T-cell (primary cell): Measurements from ENCODE around the gene SLC35D2. TPM values are rescaled to one million over a fixed set of nuclear protein-coding genes. Genes with fewer than 3 reads are reported as not detected.
A peak's percentile ranks its signal among the peaks of the same experiment; 100 is the strongest.

ENCODE experiments used
- ATAC-seq, 4 experiments: fragments of 200-7000 bp in 3 of 4; fragments of 150-1000 bp in 1 of 4; cut with Tn5 transposase; replicated peaks in 1 of 4; 1 replicate in 3 of 4; 2 replicates in 1 of 4; pipeline ENCODE4 v1.10.0; 2021; ENCODE audit warnings: moderate library complexity in 3 of 4, mild to moderate bottlenecking in 2 of 4, moderate number of reproducible peaks in 1 of 4
- CTCF ChIA-PET, 2 donors: fragments of 300-600 bp; sonication (Branson Sonifier 250); formaldehyde crosslinking; loops; one replicate each; lab custom pipeline; 2022; ENCODE audit warnings: antibody characterized with exemption in 2 of 2; lab: Charles Lee
- POLR2A ChIA-PET, 2 donors: fragments of 300-600 bp; sonication (Branson Sonifier 250); formaldehyde crosslinking; loops; one replicate each; lab custom pipeline; 2022; ENCODE audit warnings: antibody characterized with exemption in 2 of 2; lab: Charles Lee
- DNase-seq, 35 experiments: peaks; one replicate each; pipeline versions ENCODE4 v3.0.0 to v3.0.0-alpha.2; 2013 to 2023
- H3K27ac ChIP-seq: one replicate; pipeline ENCODE4 v1.5.1; 2013; ENCODE audit warnings: low read length
- H3K27me3 ChIP-seq, 2 experiments: replicated peaks in 1 of 2; 1 replicate in 1 of 2; 2 replicates in 1 of 2; pipeline versions ENCODE4 v1.6.1 to v1.7.0; 2013; ENCODE audit warnings: low read length in 1 of 2, mixed read lengths in 1 of 2; ENCODE audit not compliant: control insufficient read depth in 2 of 2, insufficient read depth in 2 of 2; ENCODE audit errors: extremely low read depth in 1 of 2
- H3K36me3 ChIP-seq, 2 donors: 1 replicate in 1 of 2; 2 replicates in 1 of 2; pipeline versions ENCODE4 v1.6.1 to v1.7.0; 2013; ENCODE audit warnings: low read length in 1 of 2; ENCODE audit not compliant: control insufficient read depth in 2 of 2, insufficient read depth in 1 of 2; ENCODE audit errors: extremely low read depth in 1 of 2
- H3K4me1 ChIP-seq, 2 experiments: 1 replicate in 1 of 2; 2 replicates in 1 of 2; pipeline versions ENCODE4 v1.6.1 to v1.7.0; 2013; ENCODE audit warnings: low read length in 2 of 2, mixed read lengths in 1 of 2; ENCODE audit not compliant: insufficient read depth in 2 of 2, control insufficient read depth in 1 of 2; ENCODE audit errors: extremely low read depth in 1 of 2
- H3K4me3 ChIP-seq, 2 donors: 1 replicate in 1 of 2; 2 replicates in 1 of 2; pipeline versions ENCODE4 v1.5.1 to v1.7.0; 2013; ENCODE audit warnings: mild to moderate bottlenecking in 2 of 2, low read length in 1 of 2, moderate library complexity in 1 of 2; ENCODE audit not compliant: control insufficient read depth in 1 of 2; ENCODE audit errors: extremely low read depth in 1 of 2
- H3K9me3 ChIP-seq: 2 replicates; pipeline ENCODE4 v1.7.0; 2013
- H3K27ac Mint-ChIP-seq, 2 donors: one replicate each; pipeline ENCODE4 v1.8.0; 2020 to 2021; ENCODE audit warnings: mild to moderate bottlenecking in 2 of 2, mixed read lengths in 2 of 2
- H3K27me3 Mint-ChIP-seq, 2 donors: one replicate each; pipeline ENCODE4 v1.8.0; 2021 to 2022; ENCODE audit warnings: mixed read lengths in 2 of 2
- H3K36me3 Mint-ChIP-seq: one replicate; pipeline ENCODE4 v1.8.0; 2021; ENCODE audit warnings: mixed read lengths
- H3K4me1 Mint-ChIP-seq, 3 donors: one replicate each; pipeline ENCODE4 v1.8.0; 2020 to 2022; ENCODE audit warnings: mixed read lengths in 3 of 3, mild to moderate bottlenecking in 1 of 3
- H3K4me3 Mint-ChIP-seq, 3 donors: one replicate each; pipeline ENCODE4 v1.8.0; 2020 to 2022; ENCODE audit warnings: mild to moderate bottlenecking in 3 of 3, mixed read lengths in 3 of 3, moderate library complexity in 3 of 3
- H3K9me3 Mint-ChIP-seq, 3 donors: one replicate each; pipeline ENCODE4 v1.8.0; 2020 to 2022; ENCODE audit warnings: mixed read lengths in 3 of 3
- WGBS: methylation state at CpG from one replicate; pipeline ENCODE4 v1.1.5; 2013; ENCODE audit warnings: missing lambda C conversion rate; ENCODE audit not compliant: insufficient coverage; 5-methylcytosine and 5-hydroxymethylcytosine counted together
- total RNA-seq, 35 experiments: library from RNA in 6 of 35; stranded (reverse) in 6 of 35; fragments of 120-200 nt in 1 of 35; gene quantifications; one replicate each; pipeline versions ENCODE4 v1.2.1 to v1.2.4 and lab custom pipeline; 2013 to 2026

The SLC35D2 gene
- total RNA-seq, 5 donors from 2014 or later (not counting 1 experiment from before 2014, with no cell fraction given): 16.2 to 31.4 (median 21.8) TPM

GRCh38 chr9:96400132-96400910, 16.8 kb upstream of the SLC35D2 start:
- Mint-ChIP-seq H3K4me1 (peaks cover 25 to 30% (median 27%) of the 10 kb centered on the region in 3 donors), H3K27ac (peak overlapping the region; percentile 94 to 97), H3K4me3 (no peak overlapping the region), H3K9me3 (peaks cover 0 to 5% (median 4%) of the 10 kb centered on the region in 3 donors), H3K36me3 (peaks cover 8% of the 10 kb centered on the region), H3K27me3 (no peaks in the 10 kb centered on the region)
- ChIA-PET CTCF (interaction anchor here in 1 of 2 donors (1.2 kb wide), 1 partner anchor 12 kb away, joined by 4 read pairs; no protein-coding TSS in a partner anchor), POLR2A (interaction anchor here (0.6 to 0.7 kb wide), 3 partner anchors 45 to 1724 kb away, joined by 4 to 10 read pairs (median 10); no protein-coding TSS in a partner anchor)
- H3K27ac ChIP-seq: peak overlapping the region; percentile 83
- H3K9me3 ChIP-seq: no peaks in the 10 kb centered on the region
- H3K36me3 ChIP-seq: no peaks in the 10 kb centered on the region
- H3K27me3 ChIP-seq: no peaks in the 10 kb centered on the region
- DNase-seq (no peak), ATAC-seq (no peak)
- H3K4me1 ChIP-seq: peaks cover 12 to 18% of the 10 kb centered on the region in 2 experiments
- no peak overlapping the region for H3K4me3 ChIP-seq

DNA sequence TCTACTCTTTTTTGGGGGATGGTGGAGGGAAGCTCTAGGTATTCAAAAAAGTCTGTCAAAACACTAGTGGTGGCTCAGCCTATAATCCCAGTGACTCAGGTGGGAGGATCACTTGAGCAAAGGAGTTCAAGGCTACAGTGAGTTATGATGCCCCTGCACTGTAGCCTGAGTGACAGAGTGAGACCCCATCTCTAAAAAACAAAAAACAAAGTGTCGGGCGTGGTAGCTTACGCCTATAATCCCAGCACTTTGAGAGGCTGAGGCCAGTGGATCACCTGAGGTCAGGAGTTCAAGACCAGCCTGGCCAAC, 15.8 kb upstream of the SLC35D2 start:
- POLR2A ChIA-PET: interaction anchor here in 1 of 2 donors (0.8 kb wide), 1 partner anchor 1501 kb away, joined by 3 read pairs; no protein-coding TSS in a partner anchor
- Mint-ChIP-seq H3K9me3 (peaks cover 0 to 5% (median 4%) of the 10 kb centered on the region in 3 donors), H3K36me3 (peaks cover 8% of the 10 kb centered on the region), H3K27me3 (no peaks in the 10 kb centered on the region), H3K27ac (peak overlapping the region; percentile 94 to 97), H3K4me1 (peaks cover 25 to 30% (median 27%) of the 10 kb centered on the region in 3 donors), H3K4me3 (peak overlapping the region; percentile 21 to 51 (median 29))
- H3K27ac ChIP-seq: peak overlapping the region; percentile 83
- H3K27me3 ChIP-seq: no peaks in the 10 kb centered on the region
- CTCF ChIA-PET: interaction anchor here in 1 of 2 donors (0.6 to 1.2 kb wide), 2 partner anchors 13 to 823 kb away, joined by 3 to 4 read pairs; no protein-coding TSS in a partner anchor
- peaks cover 12 to 18% of the 10 kb centered on the region in 2 experiments for H3K4me1 ChIP-seq
- DNase-seq (no peak), ATAC-seq (peak in 1 of 4 experiments; percentile 52)
- 66% methylated on average over 2 of the region's 3 CpGs for WGBS
- no peaks in the 10 kb centered on the region for H3K36me3 ChIP-seq
- no peak overlapping the region for H3K4me3 ChIP-seq
- H3K9me3 ChIP-seq: no peaks in the 10 kb centered on the region

DNA sequence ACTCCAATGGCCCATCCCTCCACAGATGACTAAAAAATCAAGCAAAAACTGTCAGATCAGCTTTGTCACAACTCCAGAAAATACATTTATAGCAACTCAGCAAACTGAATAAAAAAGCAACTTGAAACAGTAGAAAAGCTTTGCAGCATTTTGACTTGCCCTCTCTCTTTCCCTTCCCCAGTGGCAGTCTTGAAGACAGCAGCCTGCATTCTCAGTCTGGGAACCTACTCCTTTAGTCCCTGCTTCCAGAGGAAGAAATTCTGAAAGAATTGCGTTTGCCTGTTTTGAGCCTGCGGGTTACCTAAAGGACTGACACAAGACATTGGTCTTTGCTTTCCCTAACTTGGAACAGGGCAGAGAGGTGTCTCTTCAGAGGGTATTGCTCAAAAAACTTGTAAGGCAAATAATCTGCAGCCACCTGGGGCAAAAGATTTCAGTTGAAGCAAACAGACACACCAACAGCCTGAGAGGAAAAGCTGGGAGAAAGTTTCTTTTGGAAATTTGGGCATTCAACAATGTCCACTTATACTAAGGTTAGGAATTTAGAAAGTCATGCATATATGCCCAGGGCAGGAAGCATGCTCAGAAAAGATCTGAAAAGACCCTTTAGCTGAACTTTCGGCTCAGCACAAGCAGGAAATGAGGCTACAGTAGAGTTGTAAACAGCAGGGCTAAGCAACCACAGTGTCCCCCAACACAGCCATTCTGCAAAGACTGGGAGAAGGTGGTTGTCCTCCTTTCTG, 15.2 kb upstream of the SLC35D2 start:
- ATAC-seq (peak; percentile 90 to 97 (median 94)), DNase-seq (peak in 9 of 35 experiments; percentile 8 to 49 (median 20))
- no peaks in the 10 kb centered on the region for H3K27me3 ChIP-seq
- CTCF ChIA-PET: interaction anchor here in 1 of 2 donors (0.6 kb wide), 1 partner anchor 823 kb away, joined by 3 read pairs; no protein-coding TSS in a partner anchor
- H3K4me1 ChIP-seq: peaks cover 12 to 18% of the 10 kb centered on the region in 2 experiments
- H3K4me1 Mint-ChIP-seq: peaks cover 25 to 30% (median 27%) of the 10 kb centered on the region in 3 donors
- H3K4me3 Mint-ChIP-seq: peak overlapping the region; percentile 21 to 51 (median 29)
- POLR2A ChIA-PET: interaction anchor here in 1 of 2 donors (0.8 kb wide), 1 partner anchor 1502 kb away, joined by 3 read pairs; no protein-coding TSS in a partner anchor
- WGBS: 58% methylated on average over 2 of the region's 3 CpGs
- H3K9me3 Mint-ChIP-seq: peaks cover 0 to 5% (median 4%) of the 10 kb centered on the region in 3 donors
- H3K36me3 Mint-ChIP-seq: peaks cover 8% of the 10 kb centered on the region
- H3K27ac Mint-ChIP-seq: peak overlapping the region; percentile 94 to 97
- no peak overlapping the region for H3K4me3 ChIP-seq
- no peaks in the 10 kb centered on the region for H3K9me3 ChIP-seq
- H3K27me3 Mint-ChIP-seq: no peaks in the 10 kb centered on the region
- H3K27ac ChIP-seq: peak overlapping the region; percentile 83
- H3K36me3 ChIP-seq: peaks cover 0 to under 1% of the 10 kb centered on the region in 2 donors

GRCh38 chr9:96395964-96396363, 12.5 kb upstream of the SLC35D2 start:
- Mint-ChIP-seq H3K4me3 (no peak overlapping the region), H3K36me3 (peaks cover 15% of the 10 kb centered on the region), H3K9me3 (peaks cover 0 to 5% (median 4%) of the 10 kb centered on the region in 3 donors), H3K27me3 (no peaks in the 10 kb centered on the region), H3K27ac (peak overlapping the region in 1 of 2 donors; percentile 49), H3K4me1 (peaks cover 25 to 32% (median 29%) of the 10 kb centered on the region in 3 donors)
- ChIA-PET POLR2A (no interaction called here), CTCF (no interaction called here)
- Histone ChIP-seq H3K4me3 (no peak overlapping the region), H3K36me3 (peaks cover 0 to 12% of the 10 kb centered on the region in 2 donors), H3K27ac (no peak overlapping the region), H3K27me3 (no peaks in the 10 kb centered on the region), H3K4me1 (peaks cover 12 to 23% of the 10 kb centered on the region in 2 experiments), H3K9me3 (no peaks in the 10 kb centered on the region)
- no peak for ATAC-seq
- no peak for DNase-seq
- WGBS: no CpG with 5 or more reads among the region's 2 CpGs

GRCh38 chr9:96394832-96395496, 11.5 kb upstream of the SLC35D2 start:
- no peaks in the 10 kb centered on the region for H3K27me3 Mint-ChIP-seq
- Histone ChIP-seq H3K9me3 (no peaks in the 10 kb centered on the region), H3K27me3 (no peaks in the 10 kb centered on the region), H3K36me3 (peaks cover 0 to 12% of the 10 kb centered on the region in 2 donors), H3K4me3 (no peak overlapping the region), H3K4me1 (peaks cover 12 to 23% of the 10 kb centered on the region in 2 experiments), H3K27ac (no peak overlapping the region)
- DNase-seq (no peak), ATAC-seq (no peak)
- H3K36me3 Mint-ChIP-seq: peaks cover 14% of the 10 kb centered on the region
- POLR2A ChIA-PET: interaction anchor here (0.5 to 0.6 kb wide), 3 partner anchors 63 to 249 kb away, joined by 3 to 7 read pairs (median 3); no protein-coding TSS in a partner anchor
- no peaks in the 10 kb centered on the region for H3K9me3 Mint-ChIP-seq
- CTCF ChIA-PET: no interaction called here
- H3K4me1 Mint-ChIP-seq: peaks cover 18 to 28% (median 23%) of the 10 kb centered on the region in 3 donors
- H3K4me3 Mint-ChIP-seq: no peak overlapping the region
- WGBS: 92% methylated on average over 4 of the region's 6 CpGs
- H3K27ac Mint-ChIP-seq: peak overlapping the region in 1 of 2 donors; percentile 19
